ENCODE data around the gene PIP5K1A. TPM values are rescaled to one million over a fixed set of nuclear protein-coding genes. Genes with fewer than 3 reads are reported as not detected.

Gene PIP5K1A
- total and polyA plus RNA-seq, 4 donors = 4.0 to 32.0 (median 13.6) TPM

- H3K4me1 ChIP-seq (ENCODE audit: control insufficient read depth in 4 of 4, insufficient read depth in 4 of 4, low read length in 3 of 4) = peaks cover 0 to 11% (median 4%) of the 10 kb centered on the region in 4 donors
- DNase-seq (ENCODE audit: low spot score) = no peak
- WGBS = 96% methylated on average over 22 of the region's 22 CpGs
- H3K36me3 ChIP-seq (ENCODE audit: control insufficient read depth in 4 of 4, insufficient read depth in 3 of 4, low read depth in 1 of 4, low read length in 3 of 4) = peaks cover 26 to 64% (median 32%) of the 10 kb centered on the region in 4 donors
- no peaks in the 10 kb centered on the region for H3K27me3 ChIP-seq (ENCODE audit: control insufficient read depth in 4 of 4, insufficient read depth in 4 of 4, low read length in 3 of 4)
- no peak overlapping the region for H3K9ac ChIP-seq (ENCODE audit: low read depth in 1 of 2, low read length in 2 of 2)
- no peak overlapping the region for H3K4me3 ChIP-seq (ENCODE audit: low read depth in 1 of 3, low read length in 3 of 3)
- H3K27ac ChIP-seq (ENCODE audit: low read depth in 1 of 2, low read length in 2 of 2) = no peak overlapping the region
- H3K9me3 ChIP-seq (ENCODE audit: control insufficient read depth in 4 of 4, low read length in 3 of 4) = no peaks in the 10 kb centered on the region
- TF ChIP-seq FOXA2 (IDR thresholded peaks at IDR 0.05) (no peak), RXRA (IDR thresholded peaks at IDR 0.05) (no peak), TAF1 (conservative IDR thresholded peaks at IDR 0.05) (no peak), MAX (IDR thresholded peaks at IDR 0.05) (no peak), HNF4G (IDR thresholded peaks at IDR 0.05) (no peak)
- TF ChIP-seq, protein P1, sequence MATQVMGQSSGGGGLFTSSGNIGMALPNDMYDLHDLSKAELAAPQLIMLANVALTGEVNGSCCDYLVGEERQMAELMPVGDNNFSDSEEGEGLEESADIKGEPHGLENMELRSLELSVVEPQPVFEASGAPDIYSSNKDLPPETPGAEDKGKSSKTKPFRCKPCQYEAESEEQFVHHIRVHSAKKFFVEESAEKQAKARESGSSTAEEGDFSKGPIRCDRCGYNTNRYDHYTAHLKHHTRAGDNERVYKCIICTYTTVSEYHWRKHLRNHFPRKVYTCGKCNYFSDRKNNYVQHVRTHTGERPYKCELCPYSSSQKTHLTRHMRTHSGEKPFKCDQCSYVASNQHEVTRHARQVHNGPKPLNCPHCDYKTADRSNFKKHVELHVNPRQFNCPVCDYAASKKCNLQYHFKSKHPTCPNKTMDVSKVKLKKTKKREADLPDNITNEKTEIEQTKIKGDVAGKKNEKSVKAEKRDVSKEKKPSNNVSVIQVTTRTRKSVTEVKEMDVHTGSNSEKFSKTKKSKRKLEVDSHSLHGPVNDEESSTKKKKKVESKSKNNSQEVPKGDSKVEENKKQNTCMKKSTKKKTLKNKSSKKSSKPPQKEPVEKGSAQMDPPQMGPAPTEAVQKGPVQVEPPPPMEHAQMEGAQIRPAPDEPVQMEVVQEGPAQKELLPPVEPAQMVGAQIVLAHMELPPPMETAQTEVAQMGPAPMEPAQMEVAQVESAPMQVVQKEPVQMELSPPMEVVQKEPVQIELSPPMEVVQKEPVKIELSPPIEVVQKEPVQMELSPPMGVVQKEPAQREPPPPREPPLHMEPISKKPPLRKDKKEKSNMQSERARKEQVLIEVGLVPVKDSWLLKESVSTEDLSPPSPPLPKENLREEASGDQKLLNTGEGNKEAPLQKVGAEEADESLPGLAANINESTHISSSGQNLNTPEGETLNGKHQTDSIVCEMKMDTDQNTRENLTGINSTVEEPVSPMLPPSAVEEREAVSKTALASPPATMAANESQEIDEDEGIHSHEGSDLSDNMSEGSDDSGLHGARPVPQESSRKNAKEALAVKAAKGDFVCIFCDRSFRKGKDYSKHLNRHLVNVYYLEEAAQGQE (IDR thresholded peaks at IDR 0.05) = no peak
Measured at GRCh38 chr1:151287767-151288500, 89.6 kb downstream of the PIP5K1A start.

GRCh38 chr1:151288502-151288901, 90.2 kb downstream of the PIP5K1A start:
- WGBS = 93% methylated on average over 14 of the region's 14 CpGs
- Histone ChIP-seq H3K27me3 (ENCODE audit: control insufficient read depth in 4 of 4, insufficient read depth in 4 of 4, low read length in 3 of 4) (no peaks in the 10 kb centered on the region), H3K9me3 (ENCODE audit: control insufficient read depth in 4 of 4, low read length in 3 of 4) (no peaks in the 10 kb centered on the region), H3K4me1 (ENCODE audit: control insufficient read depth in 4 of 4, insufficient read depth in 4 of 4, low read length in 3 of 4) (peaks cover 0 to 6% (median 3%) of the 10 kb centered on the region in 4 donors), H3K9ac (ENCODE audit: low read depth in 1 of 2, low read length in 2 of 2) (no peak overlapping the region), H3K36me3 (ENCODE audit: control insufficient read depth in 4 of 4, insufficient read depth in 3 of 4, low read depth in 1 of 4, low read length in 3 of 4) (peaks cover 26 to 70% (median 37%) of the 10 kb centered on the region in 4 donors), H3K4me3 (ENCODE audit: low read depth in 1 of 3, low read length in 3 of 3) (no peak overlapping the region), H3K27ac (ENCODE audit: low read depth in 1 of 2, low read length in 2 of 2) (no peak overlapping the region)
- no peak for DNase-seq (ENCODE audit: low spot score)
- TF ChIP-seq ZBTB33 (IDR thresholded peaks at IDR 0.05) (no peak), SP1 (IDR thresholded peaks at IDR 0.05) (no peak), TAF1 (conservative IDR thresholded peaks at IDR 0.05) (no peak), FOXA1 (IDR thresholded peaks at IDR 0.05) (no peak), RAD21 (IDR thresholded peaks at IDR 0.05) (no peak), GABPA (IDR thresholded peaks at IDR 0.05 in 1 of 2, conservative IDR thresholded peaks at IDR 0.05 in 1 of 2) (no peak), MAX (IDR thresholded peaks at IDR 0.05) (no peak)
- TF ChIP-seq, protein P2, sequence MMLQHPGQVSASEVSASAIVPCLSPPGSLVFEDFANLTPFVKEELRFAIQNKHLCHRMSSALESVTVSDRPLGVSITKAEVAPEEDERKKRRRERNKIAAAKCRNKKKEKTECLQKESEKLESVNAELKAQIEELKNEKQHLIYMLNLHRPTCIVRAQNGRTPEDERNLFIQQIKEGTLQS (IDR thresholded peaks at IDR 0.05) = no peak
- TF ChIP-seq, protein P1 (IDR thresholded peaks at IDR 0.05) = no peak

All from liver (tissue), 9 donors.